Stimulated activated CD4-positive, alpha-beta T cell treated with anti-CD3 and anti-CD28 coated beads, Interleukin-15, amount 100 ng/mL, for 24 hours (primary cell): ENCODE measurements around the gene SEPTIN2.
"Not testable (repeated sequence)": the region's sequence is repeated elsewhere in the genome, so short reads cannot be mapped to it uniquely, and the experiment has no call there.

Experiments used
- DNase-seq: peaks from one replicate; pipeline ENCODE4 v3.0.0-alpha.2; 2020

The SEPTIN2 gene

DNA sequence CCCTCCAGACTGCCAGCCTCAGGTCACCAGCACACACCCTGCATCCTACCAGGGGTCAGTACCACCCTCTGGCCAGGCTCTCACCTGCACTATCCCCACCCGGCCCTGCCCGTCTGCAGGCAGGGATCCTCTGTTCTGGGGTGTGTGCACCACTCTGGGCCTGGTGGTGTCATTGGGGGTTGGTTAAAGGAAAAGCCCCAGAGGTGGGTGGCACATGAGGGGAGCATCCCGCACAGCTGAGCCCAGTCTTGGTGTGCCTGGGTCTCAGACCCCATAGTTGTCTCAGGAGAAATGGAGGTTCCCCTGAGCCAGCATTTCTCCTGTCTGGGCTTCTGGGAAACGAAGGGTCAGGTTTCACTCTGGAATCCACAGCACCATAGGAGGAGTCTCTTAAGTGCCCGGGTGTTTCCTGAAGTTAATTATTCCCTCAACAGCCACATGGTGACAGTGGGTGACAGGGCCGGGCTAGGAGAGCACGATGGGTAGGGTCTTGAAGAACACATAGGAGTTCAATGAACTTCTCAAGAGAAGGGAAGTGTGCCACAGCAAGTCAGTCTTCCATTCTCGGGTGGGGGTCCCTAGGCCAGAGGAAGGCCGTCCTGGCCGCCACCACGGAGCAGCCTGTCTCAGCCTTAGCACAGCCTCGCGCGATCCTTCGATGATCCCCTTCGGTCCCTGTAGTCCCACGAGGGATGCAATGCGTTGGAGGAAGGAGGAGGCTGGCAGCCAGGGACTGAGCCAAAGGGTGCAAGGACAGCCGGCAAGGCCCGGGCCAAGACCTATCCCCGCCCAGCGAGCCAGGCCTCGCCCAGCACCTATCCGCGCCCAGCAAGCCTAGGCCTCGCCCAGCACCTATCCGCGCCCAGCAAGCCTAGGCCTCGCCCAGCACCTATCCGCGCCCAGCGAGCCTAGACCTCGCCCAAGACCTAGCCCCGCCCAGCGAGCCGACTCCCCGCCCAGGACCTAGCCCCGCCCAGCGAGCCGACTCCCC lies 39.2 kb downstream of the SEPTIN2 start:
- DNase-seq = peak; percentile 84

DNA sequence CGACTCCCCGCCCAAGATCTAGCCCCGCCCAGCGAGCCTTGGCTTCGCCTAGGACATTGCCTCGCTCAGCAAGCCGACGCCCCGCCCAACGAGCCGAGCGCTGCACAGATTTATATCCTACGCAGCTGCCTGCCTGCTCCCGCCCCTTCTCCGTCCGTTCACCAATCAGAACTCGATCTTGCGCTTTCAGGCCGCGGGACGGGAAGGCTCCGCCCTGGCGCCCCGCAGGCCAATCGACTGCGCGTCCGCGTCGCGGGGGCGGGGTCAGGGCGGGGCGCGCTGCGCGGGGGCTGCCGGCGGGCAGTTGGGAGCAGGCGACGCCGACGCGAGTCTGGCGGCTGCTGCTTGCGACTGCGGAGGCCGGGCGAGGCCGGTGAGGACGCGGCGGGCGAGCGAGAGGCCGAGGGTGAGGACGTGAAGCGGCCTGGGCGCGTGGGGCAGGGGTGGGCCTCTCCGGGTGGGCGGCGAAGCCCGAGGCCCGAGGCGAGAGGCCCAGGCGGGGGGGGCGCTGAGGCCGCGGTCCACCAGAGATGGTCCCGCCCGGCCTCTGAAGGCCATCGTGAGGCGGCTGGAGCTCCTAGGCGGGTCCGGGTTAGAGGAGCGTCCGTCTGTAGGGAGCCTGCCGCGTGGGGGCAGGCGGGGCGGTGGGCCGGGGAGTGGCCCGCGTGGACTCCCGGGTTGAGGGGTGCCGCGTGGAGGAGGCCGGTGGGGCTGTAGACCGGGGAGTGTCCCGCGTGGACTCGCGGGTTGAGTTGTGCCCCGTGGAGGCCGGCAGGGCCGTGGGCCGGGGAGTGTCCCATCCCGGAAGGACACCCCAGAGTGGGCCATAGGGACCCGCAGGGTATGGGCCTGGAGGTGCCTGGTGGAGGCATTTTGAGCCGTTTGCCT lies 40.5 kb downstream of the SEPTIN2 start, which contains the start of gene FARP2:
TSS of gene FARP2 (plus strand) at position 303 of the 888 bp plus-strand sequence. CDS start 16,823 bp downstream, outside the sequence.
- peak; percentile 98 for DNase-seq

- DNase-seq = no peak
Measured at GRCh38 chr2:241356871-241357260, 41.1 kb downstream of the SEPTIN2 start.

DNA sequence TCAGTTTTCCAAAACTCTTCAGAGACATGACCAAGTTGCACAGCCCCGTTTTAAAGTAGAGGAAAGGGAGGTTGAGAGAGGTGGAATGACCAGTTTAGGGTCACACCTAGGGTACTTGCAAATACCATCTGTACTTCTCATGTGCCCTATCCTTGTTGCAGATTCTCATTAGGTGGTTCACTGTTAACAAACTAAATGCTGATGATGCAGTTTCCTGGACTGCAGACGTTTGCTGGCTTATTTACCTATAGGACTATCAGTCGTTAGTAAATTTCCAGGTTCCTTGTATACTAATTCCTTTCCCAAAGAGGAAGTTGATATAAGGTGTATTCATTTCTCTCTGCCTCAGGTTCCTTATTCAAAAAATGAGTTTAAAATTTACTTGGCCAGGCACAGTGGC lies 41.8 kb downstream of the SEPTIN2 start:
- no peak for DNase-seq

DNA sequence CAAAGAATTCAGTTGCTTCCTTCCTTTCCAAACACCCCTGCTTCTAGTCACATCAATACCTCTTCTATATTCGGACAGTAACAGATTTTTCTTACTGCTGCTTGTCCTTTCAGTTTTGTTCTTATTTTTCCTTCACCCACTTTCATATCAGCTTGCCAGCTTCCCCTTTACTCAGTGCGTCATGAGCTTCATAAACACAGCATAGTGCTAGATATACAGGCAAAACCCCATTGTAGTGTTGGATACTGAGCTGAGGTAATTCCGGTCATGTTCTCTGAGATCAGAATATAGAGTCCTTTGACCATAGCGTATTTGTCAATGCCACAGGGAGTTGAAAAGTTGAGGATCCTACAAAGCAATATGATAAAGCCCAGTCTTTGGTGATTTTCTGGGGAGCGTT lies 42.7 kb downstream of the SEPTIN2 start:
- DNase-seq = no peak

- no peak for DNase-seq
Measured at GRCh38 chr2:241359481-241360045, 43.8 kb downstream of the SEPTIN2 start.

GRCh38 chr2:241363426-241363825 lies 47.7 kb downstream of the SEPTIN2 start:
- DNase-seq = no peak

- DNase-seq = no peak
Measured at GRCh38 chr2:241364781-241365180, 49.1 kb downstream of the SEPTIN2 start.

- DNase-seq = no peak
Measured at GRCh38 chr2:241366678-241367077, 51.0 kb downstream of the SEPTIN2 start.

- DNase-seq = no peak
Measured at GRCh38 chr2:241368643-241369042, 52.9 kb downstream of the SEPTIN2 start.

DNA sequence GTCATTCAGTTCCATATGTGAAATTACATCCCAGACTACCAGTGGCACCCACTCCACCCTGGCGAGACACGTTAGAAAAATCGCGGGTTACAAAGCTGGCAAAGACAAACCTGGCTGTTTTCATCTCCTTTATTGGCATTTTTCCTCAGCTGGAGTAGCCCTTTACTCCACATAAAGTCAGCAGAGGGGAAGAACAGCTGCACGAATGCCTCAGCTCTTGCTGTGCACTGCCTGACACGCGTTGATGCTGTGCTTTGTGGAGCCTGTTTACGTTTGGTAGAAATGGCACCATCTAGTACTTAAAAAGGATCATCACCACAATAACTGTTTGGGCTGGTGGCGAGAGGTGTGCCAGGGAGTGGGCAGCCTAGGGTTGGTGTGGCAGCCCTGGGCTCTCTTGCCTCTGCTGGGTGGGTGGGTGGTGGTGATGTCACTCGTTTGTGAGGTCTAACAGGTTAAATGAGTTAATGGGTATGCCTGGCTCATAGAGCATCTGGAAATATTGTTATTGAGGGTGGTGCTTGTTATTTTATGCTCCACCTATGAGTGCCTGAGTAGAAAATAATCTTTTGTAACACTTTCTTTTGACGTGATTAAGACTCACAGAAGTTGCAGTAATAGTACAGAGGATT lies 56.8 kb downstream of the SEPTIN2 start:
- DNase-seq = no peak

DNA sequence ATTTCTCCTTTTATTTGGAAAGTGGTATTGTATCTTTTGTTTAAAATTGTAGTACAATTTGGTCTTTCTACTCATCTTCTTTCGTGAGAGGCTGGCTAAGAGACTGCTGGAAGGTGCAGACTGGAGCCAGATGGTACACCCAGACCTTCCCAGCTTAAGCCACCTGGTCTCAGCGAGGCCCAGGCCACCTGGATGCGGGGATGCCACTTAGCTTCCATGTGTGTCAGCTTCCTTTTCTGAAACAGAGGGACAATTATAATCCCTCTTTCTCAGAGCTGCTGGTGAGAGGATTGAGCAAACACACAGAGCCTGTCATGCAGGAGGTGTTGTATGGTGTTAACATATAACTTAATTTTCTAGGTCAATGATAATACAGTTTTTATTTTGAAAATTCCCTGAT lies 57.7 kb downstream of the SEPTIN2 start:
- DNase-seq = no peak

DNA sequence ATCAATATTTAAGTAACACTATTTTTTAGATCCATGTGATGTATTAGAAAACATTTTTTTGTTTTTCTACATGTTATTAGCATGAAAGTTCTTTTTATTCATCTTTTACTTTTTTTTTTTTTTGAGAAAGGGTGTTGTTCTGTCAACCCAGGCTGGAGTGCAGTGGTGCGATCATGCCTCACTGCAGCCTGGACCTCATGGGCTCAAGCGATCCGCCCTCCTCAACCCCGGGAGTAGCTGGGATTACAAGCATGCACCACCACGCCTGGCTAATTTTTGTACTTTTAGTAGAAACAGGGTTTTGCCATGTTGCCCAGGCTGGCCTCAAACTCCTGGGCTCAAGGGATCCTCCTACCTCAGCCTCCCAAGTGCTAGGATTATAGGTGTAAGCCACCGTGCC lies 58.2 kb downstream of the SEPTIN2 start:
- not testable (repeated sequence) for DNase-seq

- no peak for DNase-seq
Measured at GRCh38 chr2:241375300-241375699, 59.6 kb downstream of the SEPTIN2 start.

- DNase-seq = no peak
Measured at GRCh38 chr2:241376808-241377207, 61.1 kb downstream of the SEPTIN2 start.

DNA sequence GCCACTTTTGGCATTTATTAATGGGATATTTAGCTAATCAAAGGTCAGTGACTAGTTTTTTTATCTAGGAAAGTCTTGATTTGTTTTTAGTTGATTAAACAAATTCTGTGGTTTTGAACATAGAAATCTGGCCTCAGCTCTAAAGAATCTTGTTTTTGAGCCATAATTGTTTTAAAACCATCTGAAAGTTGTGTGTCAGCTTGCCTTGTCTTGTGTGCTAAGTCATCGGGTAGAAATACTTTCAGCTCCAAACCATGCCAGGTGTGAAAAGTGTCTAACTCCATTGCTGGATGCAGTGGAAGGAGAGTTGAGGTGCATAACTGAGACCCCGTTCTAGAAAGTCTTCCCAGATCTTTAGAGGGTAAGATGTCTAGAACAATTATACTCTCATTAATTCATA lies 63.1 kb downstream of the SEPTIN2 start:
- DNase-seq = no peak

- no peak for DNase-seq
Measured at GRCh38 chr2:241379481-241380480, 64.1 kb downstream of the SEPTIN2 start.

DNA sequence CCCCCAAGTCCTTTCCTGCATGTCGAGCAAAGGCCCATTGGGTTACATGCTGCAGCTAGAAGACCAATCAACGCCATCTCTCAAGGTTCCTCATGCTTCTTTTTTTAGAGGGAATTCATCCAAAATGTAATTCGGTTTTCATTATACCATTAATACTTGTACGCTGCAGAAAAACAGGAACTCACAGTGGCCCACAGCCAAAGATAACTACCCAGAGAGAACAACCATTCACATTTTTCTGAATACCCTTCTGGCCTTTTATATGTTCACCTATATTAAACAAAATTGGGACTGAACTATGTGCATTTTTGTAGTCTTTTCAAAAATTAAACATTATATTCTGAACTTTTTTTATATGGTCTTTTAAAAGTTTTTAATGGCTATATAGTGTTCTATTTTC lies 66.1 kb downstream of the SEPTIN2 start:
- no peak for DNase-seq

- DNase-seq = not testable (repeated sequence)
Measured at GRCh38 chr2:241385450-241385849, 69.7 kb downstream of the SEPTIN2 start.

DNA sequence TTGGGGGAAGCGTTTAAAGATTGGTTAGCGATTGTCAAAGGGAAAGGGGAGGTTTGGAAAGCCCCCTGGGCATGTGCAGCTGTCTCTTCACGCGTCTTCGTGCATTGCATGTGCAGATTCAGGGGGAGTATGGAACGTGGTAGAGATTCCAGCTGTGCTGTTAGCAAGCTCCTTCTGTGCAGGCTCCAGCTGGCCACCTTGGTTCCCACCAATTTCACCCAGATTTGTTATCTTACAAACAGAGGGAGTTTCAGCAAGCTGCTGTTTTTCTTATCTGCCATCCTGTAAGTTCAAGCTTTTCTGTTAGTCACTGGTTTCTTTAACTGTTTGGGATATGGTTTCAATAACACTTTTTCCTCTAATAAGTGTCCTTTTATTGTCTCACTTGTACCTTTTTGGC lies 70.8 kb downstream of the SEPTIN2 start:
- DNase-seq = no peak

DNA sequence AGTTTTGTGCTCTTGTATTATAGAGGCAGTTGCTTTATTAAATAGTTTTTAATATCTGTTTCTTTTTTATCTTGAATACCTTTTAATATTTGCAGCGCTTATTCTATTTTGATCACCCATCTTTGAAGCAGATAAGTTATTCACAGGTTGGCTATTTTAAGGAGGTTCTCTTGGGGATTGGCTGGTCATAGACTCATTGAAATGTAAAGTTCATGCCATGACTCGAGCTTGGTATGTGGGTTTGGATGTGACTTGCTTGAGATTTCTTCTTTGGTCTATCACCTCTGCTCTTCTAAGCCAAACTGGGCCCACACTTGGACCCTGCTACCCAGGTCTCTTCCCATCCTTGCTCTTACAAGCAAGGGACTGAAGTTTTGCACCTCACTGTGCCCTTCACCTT lies 74.0 kb downstream of the SEPTIN2 start:
- no peak for DNase-seq
